T-helper 9 cell (primary cell): ENCODE measurements around the gene EPS8.
"Not testable (repeated sequence)": the region's sequence is repeated elsewhere in the genome, so short reads cannot be mapped to it uniquely, and the experiment has no call there.

Source experiments
- DNase-seq: peaks from one replicate; pipeline ENCODE4 v3.0.0-alpha.2; 2020

The EPS8 gene

GRCh38 chr12:15634010-15634683, 155.0 kb downstream of the EPS8 start:
- DNase-seq, result no peak

DNA sequence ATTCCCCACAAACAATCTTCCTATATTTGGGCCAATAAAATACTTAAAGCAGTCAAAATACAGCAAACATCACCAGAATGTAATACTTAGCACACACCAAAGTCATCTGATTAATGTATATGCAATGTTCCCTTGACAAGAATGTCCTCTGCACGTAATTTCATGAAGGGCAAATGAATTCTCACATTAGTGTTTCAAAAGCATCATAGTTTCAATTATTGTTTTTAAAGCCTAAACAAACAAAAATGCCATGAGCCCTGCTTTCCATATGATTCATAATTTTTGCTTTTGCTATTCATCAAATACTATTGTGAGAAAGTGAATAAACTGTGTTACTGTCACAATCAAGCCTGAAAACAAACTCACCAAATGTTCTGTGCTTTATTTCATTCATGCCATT, 156.0 kb downstream of the EPS8 start:
- DNase-seq, result no peak

- DNase-seq, result no peak
These were observed 156.5 kb downstream of the EPS8 start for GRCh38 chr12:15632708-15633107.

GRCh38 chr12:15631007-15631715, 158.0 kb downstream of the EPS8 start:
- no peak for DNase-seq

GRCh38 chr12:15629761-15630160, 159.4 kb downstream of the EPS8 start:
- no peak for DNase-seq

- DNase-seq, result no peak
These were observed 160.1 kb downstream of the EPS8 start for GRCh38 chr12:15629108-15629507.

- no peak for DNase-seq
These were observed 160.9 kb downstream of the EPS8 start for GRCh38 chr12:15627995-15628945.

DNA sequence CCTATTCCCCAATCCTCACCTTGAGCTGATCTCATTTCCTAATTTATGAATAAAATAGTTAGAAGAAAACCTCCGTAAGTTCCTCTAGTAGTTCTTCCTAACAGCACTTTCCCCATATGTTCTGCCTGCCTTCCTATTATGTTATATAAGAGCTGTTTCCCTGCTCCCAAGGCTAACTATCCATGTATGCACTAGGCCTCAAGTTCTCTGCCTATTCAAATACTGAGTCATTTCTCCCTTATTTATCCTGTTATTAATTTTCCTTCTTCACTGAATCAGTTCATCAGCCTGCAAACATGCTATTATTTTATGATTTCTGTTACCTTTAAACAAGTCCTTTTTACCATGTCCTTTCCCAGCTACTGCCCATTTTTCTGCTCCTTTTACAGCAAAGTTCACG, 164.1 kb downstream of the EPS8 start:
- no peak for DNase-seq

DNA sequence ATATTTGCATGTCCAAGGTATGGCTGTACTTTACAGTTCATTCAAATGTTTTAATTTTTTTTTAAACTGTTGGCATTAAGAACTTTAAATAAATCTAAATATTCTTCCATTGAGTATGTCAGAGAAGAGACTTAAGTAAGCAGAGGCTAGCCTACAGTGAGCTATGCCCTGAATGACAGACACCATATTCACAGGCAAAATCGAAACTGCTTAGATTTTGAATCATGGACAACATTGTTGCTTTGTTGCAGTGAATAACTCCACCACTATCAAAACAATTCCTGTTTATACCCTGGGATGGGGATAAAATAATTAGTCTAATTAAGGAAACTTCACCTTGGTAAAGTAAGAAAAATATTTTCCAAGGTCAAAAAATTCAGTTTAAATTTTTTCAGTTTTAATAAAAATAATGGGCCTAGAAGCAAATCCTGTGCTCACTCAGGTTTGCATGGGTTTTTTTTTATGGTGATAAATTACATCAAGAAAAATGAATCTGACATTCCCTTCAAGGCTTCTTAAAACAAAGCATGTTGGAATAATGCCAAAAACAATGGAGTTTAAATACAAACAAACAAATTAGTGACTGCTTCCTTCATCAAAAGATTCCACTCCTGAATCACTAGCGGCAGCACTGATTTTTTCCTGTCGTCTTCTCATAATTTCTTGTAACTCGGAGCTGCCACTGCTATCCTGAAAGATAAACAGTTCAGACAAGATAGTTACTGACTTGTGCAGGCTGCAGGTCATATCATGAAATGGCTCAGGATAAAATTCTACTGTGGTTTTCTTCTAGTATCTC, 168.2 kb downstream of the EPS8 start:
- DNase-seq, result no peak

GRCh38 chr12:15616495-15616894, 172.7 kb downstream of the EPS8 start:
- not testable (repeated sequence) for DNase-seq

GRCh38 chr12:15613981-15614380, 175.2 kb downstream of the EPS8 start:
- no peak for DNase-seq

- no peak for DNase-seq
These were observed 180.2 kb downstream of the EPS8 start for GRCh38 chr12:15608941-15609340.

- DNase-seq, result no peak
These were observed 180.8 kb downstream of the EPS8 start for GRCh38 chr12:15608406-15608805.

- DNase-seq, result no peak
These were observed 183.2 kb downstream of the EPS8 start for GRCh38 chr12:15605881-15606590.

DNA sequence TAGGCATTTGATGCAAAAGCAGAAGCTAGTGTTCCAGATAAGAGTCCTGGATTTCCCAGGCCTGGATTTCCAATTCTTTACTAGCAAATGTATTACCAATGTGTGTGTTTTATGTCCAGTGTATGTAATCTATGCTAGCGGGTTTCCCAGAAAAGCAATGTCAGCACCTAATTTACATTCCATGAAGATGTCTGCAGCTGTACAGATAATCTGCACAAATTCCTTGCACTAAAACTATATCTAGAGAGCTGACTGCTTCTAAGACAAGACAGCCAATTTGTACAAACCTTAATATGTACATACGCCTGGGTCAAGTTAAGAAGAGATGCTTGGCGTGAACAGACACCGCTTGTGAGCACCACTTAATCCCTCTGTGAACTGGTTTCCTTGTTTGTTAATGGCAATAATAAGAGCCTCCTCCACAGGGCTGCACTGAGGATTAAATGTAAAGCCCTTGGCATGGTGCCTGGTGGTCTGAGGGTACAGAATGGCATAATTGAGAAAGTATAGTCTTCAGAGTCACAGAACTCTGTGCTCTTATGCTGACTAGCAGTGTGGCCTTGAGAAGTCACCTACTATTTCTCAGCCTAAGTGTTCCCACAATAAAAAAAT, 185.6 kb downstream of the EPS8 start:
- DNase-seq, result no peak

GRCh38 chr12:15602051-15602672, 187.0 kb downstream of the EPS8 start:
- DNase-seq, result no peak

GRCh38 chr12:15601210-15601800, 187.9 kb downstream of the EPS8 start:
- no peak for DNase-seq

- no peak for DNase-seq
These were observed 188.8 kb downstream of the EPS8 start for GRCh38 chr12:15600223-15600935.

DNA sequence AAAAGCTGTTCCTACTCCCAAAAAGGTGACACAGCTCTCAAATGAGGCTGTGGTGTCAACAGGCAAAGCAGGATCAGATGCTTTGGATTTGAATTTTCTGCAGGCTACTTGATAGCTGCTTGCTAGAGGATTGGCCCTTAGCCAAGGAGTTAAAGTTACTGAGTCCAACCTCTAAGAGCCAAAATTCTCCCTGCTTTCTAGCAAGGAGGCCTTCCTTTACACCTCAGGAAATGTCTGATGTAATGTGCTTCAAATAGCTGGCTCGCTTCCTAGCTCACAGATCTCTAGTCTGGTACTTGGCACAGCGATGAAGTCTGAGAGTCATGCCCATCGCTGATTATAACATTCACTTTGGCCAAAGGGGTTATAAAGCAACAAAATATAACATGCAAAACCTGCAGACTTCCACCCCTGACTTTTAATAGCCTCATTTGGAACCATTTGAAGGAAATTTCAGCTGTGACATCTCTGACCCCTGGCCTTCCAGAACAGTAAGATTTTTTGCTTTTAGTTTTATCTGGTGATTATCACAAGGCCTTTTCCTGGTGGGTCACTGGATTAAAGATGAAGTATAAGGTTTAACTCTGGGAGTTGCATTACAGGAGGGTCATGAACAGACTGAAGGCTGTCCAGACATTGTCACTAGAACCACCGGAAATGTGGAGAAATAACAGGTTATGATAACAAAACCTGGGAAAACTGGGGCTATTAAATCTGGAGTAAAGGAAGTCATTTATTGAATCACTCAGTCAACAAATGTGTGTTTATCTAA, 189.7 kb downstream of the EPS8 start:
- no peak for DNase-seq
